ENCODE results near the gene UBE2I.

The UBE2I gene

DNA sequence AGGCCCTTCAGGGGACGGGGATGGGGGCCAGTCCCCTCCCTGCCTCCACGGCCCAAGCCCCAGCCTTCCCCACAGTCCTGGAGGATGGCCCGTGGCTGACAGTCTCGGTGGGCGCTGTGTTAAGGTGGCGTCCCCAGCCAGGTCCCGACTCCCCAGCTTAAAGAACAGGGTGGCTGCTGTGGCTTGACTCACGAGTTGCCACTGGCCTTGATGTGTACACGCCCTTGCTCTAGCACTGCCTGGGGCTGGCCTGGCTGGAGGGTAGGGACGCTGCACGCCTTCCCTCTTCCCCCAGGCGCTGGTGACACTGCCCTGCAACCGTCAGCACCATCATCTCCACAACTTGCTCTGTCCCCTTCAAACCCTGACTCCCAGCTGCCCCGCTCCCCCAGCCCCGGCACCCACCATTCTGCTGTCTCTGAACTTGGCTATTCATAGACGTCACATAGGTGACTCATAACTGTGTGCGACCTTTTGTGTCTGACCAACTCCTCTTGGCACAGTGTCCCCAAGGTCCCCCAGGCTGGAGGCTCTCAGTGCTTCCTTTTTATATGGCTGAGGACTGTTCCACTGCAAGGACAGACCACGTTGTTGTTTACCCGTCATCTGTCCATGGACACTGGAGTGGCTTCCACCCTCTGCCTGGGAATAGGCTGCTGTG is 48.6 kb downstream of the UBE2I start:
- no peak for DNase-seq (ENCODE audit: low read depth, low spot score)

DNA sequence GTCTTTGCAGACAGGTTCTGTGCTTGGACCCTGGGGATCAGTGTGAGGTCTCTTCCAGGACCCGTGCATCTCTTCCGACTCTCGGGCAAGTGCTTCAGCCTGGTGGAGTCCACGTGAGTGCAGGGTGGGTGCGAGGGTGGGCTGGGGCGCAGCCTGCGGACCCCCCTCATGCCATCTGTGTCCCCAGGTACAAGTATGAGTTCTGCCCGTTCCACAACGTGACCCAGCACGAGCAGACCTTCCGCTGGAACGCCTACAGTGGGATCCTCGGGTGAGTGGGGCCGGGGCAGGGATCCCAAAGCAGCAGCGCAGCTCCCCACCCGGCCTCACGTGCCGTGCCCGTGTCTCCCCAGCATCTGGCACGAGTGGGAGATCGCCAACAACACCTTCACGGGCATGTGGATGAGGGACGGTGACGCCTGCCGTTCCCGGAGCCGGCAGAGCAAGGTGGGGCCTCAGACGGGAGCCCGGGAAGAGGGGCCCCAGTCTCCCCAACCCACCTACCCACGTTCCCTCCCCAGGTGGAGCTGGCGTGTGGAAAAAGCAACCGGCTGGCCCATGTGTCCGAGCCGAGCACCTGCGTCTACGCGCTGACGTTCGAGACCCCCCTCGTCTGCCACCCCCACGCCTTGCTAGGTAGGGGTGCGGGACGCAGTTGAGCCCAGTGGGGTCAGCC is 52.4 kb downstream of the UBE2I start:
- no peak for DNase-seq (ENCODE audit: low read depth, low spot score)

DNA sequence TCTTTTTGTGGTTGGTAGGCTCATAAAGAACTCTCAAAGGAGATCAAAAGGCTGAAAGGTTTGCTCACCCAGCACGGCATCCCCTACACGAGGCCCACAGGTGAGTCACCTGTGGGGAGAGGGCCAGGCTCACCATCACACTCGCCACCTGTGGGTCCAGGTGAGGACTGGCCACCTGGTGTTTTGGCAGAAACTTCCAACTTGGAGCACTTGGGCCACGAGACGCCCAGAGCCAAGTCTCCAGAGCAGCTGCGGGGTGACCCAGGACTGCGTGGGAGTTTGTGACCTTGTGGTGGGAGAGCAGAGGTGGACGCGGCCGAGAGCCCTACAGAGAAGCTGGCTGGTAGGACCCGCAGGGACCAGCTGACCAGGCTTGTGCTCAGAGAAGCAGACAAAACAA is 53.4 kb downstream of the UBE2I start:
- no peak for DNase-seq (ENCODE audit: low read depth, low spot score)

DNA sequence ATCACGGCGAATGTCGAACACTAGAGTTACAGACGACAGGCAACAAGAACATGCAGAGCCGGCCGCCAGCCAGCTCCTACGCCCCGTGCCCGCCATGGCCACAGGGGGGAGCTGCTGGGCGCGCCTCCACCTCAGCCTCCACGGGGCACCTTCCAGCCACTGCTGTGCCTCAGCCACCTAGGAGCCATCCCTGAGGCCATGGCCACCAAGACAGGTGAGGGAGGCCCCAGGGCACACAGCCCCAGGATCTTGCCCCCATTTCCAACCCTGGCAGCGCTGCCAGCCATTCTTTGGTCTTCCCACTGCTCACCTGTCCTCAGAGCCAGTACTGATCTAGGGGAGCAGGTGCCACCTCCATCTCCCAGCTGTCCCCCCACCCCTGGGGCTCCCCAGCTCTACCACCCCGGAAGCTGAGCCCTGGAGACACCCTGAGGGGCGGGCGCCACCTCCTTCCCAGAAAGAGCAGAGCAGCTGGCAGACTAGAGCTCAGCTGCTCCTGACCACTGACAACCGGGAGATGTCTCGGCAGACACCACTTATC is 54.1 kb downstream of the UBE2I start:
- no peak for DNase-seq (ENCODE audit: low read depth, low spot score)

DNA sequence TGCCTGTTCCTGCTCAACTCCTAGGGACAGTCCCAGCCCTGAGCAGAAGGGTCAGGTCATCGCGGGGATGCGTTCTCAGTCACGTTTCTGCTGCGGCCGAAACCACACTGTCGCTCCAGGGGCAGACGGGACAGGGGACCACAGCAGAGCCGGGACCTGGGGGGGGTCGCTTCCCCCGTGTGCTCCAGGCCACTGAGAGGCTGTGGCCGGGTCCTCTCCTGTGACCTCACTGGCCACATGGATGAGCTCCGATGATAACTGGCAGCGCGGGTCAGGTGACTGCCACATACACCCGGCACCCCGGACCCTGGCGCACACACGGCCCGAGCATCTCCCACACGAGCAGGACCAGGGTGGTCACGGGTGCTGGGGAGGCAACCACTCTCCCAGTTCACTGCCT is 55.1 kb downstream of the UBE2I start:
- DNase-seq (ENCODE audit: low read depth, low spot score): no peak

DNA sequence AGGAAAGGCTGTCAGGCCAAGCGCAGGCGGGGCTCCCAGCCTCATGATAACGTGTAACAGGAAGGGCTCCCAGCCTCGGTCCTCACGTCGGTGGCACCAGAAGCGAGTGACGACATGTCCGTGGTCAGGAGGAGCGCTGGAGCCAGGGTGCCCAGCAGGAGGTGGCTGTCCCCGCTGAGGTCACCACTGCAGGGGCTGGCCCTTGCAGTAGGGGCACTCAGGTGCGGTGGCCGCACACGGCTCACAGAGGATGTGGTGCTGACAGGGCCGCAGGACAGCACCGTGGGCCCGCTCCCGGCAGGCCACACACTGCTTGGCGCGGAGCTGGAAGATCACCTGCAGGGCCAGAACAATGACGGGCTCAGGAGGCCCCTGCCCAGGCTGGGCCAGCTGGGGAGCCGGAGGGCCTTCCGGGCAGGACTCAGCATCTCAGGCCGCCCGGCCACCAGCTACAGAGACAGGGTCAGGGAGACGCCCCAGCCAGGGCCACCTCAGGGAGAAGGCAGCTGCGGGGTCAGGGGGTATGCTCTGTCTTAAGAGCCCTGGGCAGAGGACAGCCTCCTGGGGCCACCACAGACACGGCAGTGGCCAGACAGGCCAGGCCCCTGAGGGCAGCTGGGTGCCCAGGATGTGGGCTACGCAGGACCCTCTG is 56.8 kb downstream of the UBE2I start:
- DNase-seq (ENCODE audit: low read depth, low spot score): no peak

DNA sequence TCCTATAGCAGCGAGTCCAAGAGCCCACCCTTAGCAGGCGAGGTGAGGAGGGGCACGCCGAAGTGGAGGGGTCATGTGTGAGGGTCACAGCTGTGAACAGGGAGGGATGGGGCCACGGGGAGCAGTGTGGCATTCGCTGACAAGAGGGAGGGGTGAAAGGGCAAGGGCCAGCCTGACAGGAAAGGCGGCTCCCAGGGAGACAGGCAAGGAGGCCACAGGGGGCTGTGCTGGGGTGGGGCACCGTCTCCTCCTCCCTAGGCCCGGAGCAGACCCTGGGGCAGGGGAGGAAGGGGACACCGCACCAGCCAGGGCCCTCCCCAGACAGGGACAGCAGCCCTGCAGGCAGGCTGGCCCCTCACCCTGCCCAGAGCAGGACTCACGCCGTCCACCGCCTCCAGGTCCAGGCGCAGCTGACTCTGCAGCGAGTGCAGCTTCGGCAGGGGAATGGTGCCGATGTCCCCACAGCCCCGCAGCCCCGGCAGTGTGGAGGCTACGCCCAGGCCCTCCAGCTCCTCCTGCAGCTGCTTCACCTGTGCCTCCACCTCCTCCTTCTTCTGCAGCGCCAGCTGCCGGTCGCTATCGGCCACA is 57.4 kb downstream of the UBE2I start:
- DNase-seq (ENCODE audit: low read depth, low spot score): no peak

DNA sequence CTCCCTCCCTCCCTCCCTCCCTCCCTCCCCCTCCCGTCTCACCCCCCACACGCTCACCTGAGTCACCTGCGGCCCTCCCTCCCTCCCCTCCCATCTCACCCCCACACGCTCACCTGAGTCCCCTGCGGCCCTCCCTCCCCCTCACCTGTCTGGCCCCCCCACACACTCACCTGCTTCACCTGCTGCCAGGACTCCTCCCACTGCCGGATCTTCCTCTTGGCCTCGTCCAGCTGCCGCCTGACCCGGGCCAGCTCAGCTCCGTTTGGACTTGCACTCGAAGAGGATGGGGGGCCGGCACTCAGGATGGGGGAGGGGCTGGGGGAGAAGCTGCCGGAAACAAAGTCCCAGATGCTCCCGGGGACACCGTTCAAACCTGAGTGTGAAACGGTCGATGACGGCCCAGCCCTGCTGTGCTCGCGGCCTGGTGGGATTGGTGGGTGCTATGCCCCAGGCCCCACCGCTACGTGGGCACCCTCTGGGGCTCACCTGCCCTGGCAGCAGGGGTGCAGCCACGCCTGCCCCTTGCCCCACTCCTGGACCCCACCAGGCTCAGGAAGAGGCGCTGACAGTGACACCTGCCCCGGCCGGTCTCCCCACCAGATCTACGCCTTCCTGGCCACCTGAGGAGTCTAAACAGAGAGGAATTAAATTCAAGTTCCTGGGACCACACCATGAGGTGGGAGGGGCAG is 58.2 kb downstream of the UBE2I start:
- DNase-seq (ENCODE audit: low read depth, low spot score): no peak

DNA sequence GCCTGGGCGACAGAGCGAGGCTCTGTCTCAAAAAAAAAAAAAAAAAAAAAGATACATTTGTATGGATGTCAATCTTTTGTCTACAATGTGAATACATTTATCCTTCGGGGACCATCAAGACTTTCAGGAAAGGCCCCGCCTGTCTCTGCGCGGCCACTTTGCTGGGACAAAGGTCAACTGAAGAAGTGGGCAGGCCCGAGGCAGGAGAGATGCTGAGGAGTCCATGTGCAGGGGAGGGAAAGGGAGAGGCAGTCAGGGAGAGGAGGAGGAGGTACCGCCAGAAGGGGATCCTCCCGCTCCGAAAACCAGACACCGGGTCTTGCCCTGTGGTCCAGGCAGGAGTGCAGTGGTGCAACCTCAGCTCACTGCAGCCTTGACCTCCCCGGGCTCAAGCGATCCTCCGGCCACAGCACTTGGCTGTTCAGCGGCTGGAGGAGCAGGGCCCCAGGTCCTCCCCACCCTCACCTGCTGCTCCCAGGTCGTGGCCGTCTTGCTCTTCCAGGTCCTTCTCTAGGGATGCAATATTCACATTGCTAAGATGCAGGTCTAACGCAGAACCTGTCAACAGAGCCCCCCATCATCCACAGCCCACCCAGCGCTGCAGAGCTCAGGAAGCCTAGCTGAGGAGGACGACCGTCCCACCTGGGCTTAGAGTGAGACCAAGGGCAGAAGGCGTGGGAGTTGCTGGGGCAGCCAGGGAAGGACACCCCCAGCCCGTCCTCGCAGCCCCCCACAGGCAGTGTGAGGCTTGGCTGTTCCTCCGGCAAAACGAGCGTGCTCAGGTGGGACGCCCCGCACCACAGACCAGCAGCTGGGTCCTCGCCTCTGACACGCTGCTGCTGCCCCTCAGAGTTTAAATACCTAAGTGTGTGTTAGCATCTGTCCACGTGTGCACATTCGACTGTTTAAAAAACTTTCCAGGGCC is 61.9 kb downstream of the UBE2I start:
- DNase-seq (ENCODE audit: low read depth, low spot score): no peak

DNA sequence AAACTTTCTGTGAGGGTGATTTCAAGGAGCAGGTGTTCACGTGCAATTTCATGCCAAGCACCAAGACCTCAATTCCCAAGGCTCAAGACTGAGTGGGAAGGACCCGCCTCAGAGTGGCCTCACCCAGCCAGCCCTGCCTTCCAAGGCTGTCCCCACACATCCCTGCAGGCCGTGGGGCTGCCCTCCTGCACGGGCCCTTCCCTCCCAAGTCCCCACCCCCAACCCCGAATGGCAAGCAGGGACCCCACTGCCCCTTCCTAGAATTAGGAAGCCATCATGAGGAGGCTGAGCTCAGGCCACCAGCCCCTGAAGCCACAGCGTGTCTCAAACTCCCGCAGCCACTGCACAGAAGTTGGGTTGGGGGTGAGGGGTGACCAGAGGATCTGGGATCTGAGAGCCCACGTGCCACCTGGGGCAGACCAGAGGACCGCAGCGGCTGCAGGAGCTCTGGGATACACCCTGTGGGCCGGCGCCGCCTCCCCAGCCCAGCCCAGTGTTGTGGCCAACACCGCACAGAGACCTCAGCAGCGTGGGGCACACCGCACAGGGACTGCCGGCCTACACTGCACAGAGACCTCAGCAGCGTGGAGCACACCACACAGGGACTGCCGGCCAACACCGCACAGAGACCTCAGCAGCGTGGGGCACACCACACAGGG is 63.0 kb downstream of the UBE2I start:
- no peak for DNase-seq (ENCODE audit: low read depth, low spot score)

DNA sequence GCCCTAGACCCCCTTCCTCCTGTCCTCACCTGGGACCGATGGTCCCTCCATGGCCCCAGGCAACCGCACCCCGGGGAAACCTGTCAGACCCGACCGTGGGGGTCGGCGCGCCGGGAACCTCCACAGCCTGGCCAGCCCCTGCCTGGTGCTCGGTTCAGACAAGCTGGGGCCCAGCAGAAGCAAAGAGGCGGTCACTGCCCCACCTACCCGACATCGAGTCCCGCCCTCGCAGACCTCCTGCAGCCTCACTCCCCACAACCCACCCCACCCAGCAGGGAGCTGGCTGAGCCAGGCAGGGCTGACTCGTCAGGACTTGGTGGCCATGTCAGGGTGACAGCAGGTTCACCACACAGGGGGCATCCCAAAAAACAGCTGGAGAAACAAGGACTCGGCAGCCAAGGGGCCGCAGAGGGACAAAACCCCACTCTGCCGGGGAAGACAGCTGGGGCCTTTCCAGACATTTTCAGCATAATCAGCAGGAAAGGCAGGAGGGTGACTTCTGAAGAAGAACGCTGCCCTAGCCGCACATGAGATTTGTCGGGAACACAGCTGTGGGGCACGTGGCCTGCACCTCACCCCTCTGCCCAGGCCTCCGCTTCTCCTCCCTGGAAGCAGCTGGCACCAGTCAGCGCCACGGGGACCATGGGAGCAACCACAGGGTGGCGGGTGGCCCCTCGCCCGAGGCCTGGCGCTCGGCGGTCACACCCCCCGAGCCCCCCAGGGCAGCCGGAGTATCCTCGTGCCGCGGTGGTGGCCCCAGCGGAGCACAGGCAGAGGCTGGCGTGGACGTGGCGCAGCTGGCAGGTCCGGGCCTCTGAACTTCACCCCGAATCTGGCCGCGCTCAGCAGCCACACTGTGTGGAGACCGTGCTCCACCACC is 65.2 kb downstream of the UBE2I start:
- no peak for DNase-seq (ENCODE audit: low read depth, low spot score)

DNA sequence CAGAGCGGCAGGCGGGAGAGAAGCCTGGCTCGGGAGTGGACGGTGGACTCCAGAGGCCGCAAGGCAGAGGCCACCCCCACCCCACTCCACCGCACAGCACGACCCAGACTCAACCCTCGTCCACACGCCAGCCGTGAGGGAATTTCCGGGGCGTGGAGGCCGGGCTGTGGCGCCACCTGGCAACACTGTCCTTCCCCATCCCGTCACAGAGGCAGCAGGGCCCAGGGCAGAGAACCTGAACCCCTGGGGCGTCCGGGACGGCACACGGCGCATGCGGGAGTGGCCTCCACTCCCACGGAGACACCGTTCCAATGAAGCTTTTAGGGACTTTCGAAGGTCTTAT is 65.8 kb downstream of the UBE2I start:
- DNase-seq (ENCODE audit: low read depth, low spot score): no peak

DNA sequence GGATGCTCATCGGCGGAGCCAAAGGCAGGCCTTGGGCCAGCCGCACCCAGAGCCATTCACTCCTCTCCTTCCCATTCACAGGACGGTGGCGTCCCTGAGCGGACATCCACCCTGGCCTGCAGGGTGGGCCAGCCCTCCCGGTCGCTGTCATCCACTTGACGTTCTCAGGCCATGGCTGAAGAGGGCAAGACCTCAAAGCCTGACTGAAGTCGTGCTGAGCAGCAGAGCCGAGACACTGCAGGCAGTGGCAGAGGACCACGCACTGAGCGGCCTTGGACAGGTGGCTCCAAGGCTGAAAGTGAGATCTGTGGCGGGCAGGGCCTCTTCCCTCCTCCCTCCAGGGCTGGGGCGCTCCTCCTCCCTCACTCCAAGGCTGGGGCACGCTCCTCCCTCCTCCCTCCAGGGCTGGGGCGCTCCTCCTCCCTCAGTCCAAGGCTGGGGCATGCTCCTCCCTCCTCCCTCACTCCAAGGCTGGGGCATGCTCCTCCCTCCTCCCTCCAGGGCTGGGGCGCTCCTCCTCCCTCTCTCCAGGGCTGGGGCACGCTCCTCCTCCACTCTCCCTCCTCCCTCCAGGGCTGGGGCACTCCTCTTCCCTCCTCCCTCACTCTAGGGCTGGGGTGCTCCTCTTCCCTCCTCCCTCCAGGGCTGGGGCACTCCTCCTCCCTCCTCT is 66.4 kb downstream of the UBE2I start:
- no peak for DNase-seq (ENCODE audit: low read depth, low spot score)
